ENCODE data around the gene RBM10. TPM values are rescaled to one million over a fixed set of nuclear protein-coding genes. Genes with fewer than 3 reads are reported as not detected.

The RBM10 gene
- total and polyA plus RNA-seq, 9 of the 15 experiments (the other 6 are each of a cell fraction or from before 2014, with no cell fraction given): 1.1 to 61.7 (median 31.5) TPM

DNA sequence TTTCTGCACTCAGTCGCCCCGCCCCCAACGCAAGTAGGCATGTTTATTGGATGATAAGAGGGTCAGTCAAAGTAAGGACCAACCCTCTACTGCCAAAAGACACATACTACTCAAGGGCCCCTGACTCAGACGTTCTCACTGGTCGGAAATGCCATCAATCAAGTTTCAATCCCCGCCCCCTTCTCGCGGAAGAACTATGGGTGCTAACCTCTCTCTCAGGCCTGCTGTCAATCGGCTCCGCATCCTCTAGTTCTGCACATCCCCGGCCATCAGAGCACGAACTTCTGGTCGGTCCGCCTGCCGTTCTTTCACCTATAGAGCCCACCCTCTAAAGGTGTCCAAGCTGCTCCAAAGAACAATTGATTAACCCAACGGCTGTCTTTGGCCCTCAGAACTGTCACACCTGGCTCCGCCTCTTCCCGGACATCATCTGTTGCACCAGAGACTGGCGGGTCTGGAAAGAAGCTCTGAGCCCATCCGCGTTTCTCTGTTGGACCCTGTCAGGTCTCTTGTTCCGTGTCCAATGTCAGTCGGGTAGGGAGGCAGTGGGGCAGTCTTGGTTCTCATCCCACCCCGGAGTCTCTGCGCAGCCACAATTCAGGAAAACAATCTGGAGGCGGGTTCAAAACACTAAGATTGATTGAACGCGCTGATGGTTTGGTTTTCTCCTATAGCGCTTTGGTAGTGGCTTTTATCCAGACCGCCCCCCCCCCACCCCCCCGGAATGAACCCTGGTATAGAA is 15.7 kb upstream of the RBM10 start (continued):
- TF ChIP-seq MBD1 (CRISPR knock-in tag; IDR thresholded peaks at IDR 0.05): no peak
- TF ChIP-seq CHD2 (IDR thresholded peaks at IDR 0.05; ENCODE audit: low read depth, low read length): peak; percentile 86
- TF ChIP-seq RCOR1 (IDR thresholded peaks at IDR 0.05; ENCODE audit: borderline replicate concordance in 1 of 2, low read depth in 2 of 2, low read length in 2 of 2): no peak
- no peak for TF ChIP-seq ZFP36 (IDR thresholded peaks at IDR 0.05; ENCODE audit: low read depth, low read length, partially characterized antibody)
- TF ChIP-seq CBX1 (IDR thresholded peaks at IDR 0.05; ENCODE audit: low read depth): no peak
- no peak for TF ChIP-seq SMARCE1 (IDR thresholded peaks at IDR 0.05)
- TF ChIP-seq RBM39 (optimal IDR thresholded peaks at IDR 0.05; ENCODE audit: low read depth, low read length): no peak
- TF ChIP-seq BACH1 (tag; IDR thresholded peaks at IDR 0.05): no peak
- no peak for TF ChIP-seq RBM14 (IDR thresholded peaks at IDR 0.05; ENCODE audit: borderline replicate concordance, insufficient read depth, low read depth, low read length)
- 0 out of 2 replicates have a peak, but pooled peaks have one; percentile 66 for TF ChIP-seq GABPB1 (CRISPR knock-in tag; IDR thresholded peaks at IDR 0.05)
- TF ChIP-seq ZNF175 (CRISPR knock-in tag; IDR thresholded peaks at IDR 0.05; ENCODE audit: low read depth): no peak
- TF ChIP-seq NR2C1 (IDR thresholded peaks at IDR 0.05): no peak
- TF ChIP-seq NR2C1 (tag; IDR thresholded peaks at IDR 0.05): 0 out of 2 replicates have a peak, but pooled peaks have one; percentile 47
- peak; percentile 67 for TF ChIP-seq CREM (IDR thresholded peaks at IDR 0.05; ENCODE audit: low read depth)
- TF ChIP-seq PHF20 (IDR thresholded peaks at IDR 0.05; ENCODE audit: partially characterized antibody): peak; percentile 70
- peak; percentile 58; the same call in 1 of the 2 replicates for TF ChIP-seq EP400 (IDR thresholded peaks at IDR 0.05)
- TF ChIP-seq, protein P1, sequence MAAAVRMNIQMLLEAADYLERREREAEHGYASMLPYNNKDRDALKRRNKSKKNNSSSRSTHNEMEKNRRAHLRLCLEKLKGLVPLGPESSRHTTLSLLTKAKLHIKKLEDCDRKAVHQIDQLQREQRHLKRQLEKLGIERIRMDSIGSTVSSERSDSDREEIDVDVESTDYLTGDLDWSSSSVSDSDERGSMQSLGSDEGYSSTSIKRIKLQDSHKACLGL (CRISPR knock-in tag; IDR thresholded peaks at IDR 0.05; ENCODE audit: borderline replicate concordance, poor library complexity, severe bottlenecking): no peak
- no peak for TF ChIP-seq KLF1 (tag; IDR thresholded peaks at IDR 0.05)
- TF ChIP-seq MAZ (CRISPR knock-in tag; conservative IDR thresholded peaks at IDR 0.05 in 1 of 2, IDR thresholded peaks at IDR 0.05 in 1 of 2): no peak
- 0 out of 2 replicates have a peak, but pooled peaks have one; percentile 40 for TF ChIP-seq LCOR (CRISPR knock-in tag; IDR thresholded peaks at IDR 0.05)
- TF ChIP-seq, protein P2, sequence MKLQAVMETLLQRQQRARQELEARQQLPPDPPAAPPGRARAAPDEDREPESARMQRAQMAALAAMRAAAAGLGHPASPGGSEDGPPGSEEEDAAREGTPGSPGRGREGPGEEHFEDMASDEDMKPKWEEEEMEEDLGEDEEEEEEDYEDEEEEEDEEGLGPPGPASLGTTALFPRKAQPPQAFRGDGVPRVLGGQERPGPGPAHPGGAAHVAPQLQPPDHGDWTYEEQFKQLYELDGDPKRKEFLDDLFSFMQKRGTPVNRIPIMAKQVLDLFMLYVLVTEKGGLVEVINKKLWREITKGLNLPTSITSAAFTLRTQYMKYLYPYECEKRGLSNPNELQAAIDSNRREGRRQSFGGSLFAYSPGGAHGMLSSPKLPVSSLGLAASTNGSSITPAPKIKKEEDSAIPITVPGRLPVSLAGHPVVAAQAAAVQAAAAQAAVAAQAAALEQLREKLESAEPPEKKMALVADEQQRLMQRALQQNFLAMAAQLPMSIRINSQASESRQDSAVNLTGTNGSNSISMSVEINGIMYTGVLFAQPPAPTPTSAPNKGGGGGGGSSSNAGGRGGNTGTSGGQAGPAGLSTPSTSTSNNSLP (IDR thresholded peaks at IDR 0.05; ENCODE audit: borderline replicate concordance, low read depth, low read length): 0 out of 2 replicates have a peak, but pooled peaks have one; percentile 29
- TF ChIP-seq RNF219 (CRISPR knock-in tag; IDR thresholded peaks at IDR 0.05): no peak
